Karpas-422 (cell line): ENCODE data around the gene TM2D1. TPM values are rescaled to one million over a fixed set of nuclear protein-coding genes. Genes with fewer than 3 reads are reported as not detected.

Experiments
- DNase-seq: peaks from one replicate; pipeline ENCODE4 v3.0.0-alpha.2; 2015
- H2AFZ ChIP-seq: fragments of 200-600 bp; sonication (generic); 2 replicates; pipeline ENCODE4 v1.6.1; 2014; ENCODE audit warnings: antibody characterized with exemption, low read length, mixed read lengths
- H3K27ac ChIP-seq: fragments of 200-600 bp; sonication (generic); 2 replicates; pipeline ENCODE4 v1.5.1; 2014; ENCODE audit warnings: mild to moderate bottlenecking, low read length, moderate library complexity
- H3K27me3 ChIP-seq: fragments of 200-600 bp; sonication (generic); 2 replicates; pipeline ENCODE4 v1.6.1; 2014; ENCODE audit warnings: low read length, mixed read lengths
- H3K36me3 ChIP-seq: fragments of 200-600 bp; sonication (generic); 2 replicates; pipeline ENCODE4 v1.6.1; 2014; ENCODE audit warnings: low read length, mixed read lengths; ENCODE audit not compliant: insufficient read depth
- H3K4me1 ChIP-seq: fragments of 200-600 bp; sonication (generic); 2 replicates; pipeline ENCODE4 v1.6.1; 2014; ENCODE audit warnings: mild to moderate bottlenecking, low read length, mixed read lengths
- H3K4me2 ChIP-seq: fragments of 200-600 bp; sonication (generic); 2 replicates; pipeline ENCODE4 v1.6.1; 2014; ENCODE audit warnings: low read length, low read depth, mild to moderate bottlenecking; ENCODE audit not compliant: poor library complexity, severe bottlenecking
- H3K4me3 ChIP-seq: fragments of 200-600 bp; sonication (generic); 2 replicates; pipeline ENCODE4 v1.5.1; 2014; ENCODE audit warnings: mild to moderate bottlenecking, antibody characterized with exemption, low read length, mixed read lengths
- H3K79me2 ChIP-seq: fragments of 200-600 bp; sonication (generic); 2 replicates; pipeline ENCODE4 v1.6.1; 2014; ENCODE audit warnings: mild to moderate bottlenecking, low read length, mixed read lengths
- H3K9ac ChIP-seq: fragments of 200-600 bp; sonication (generic); 2 replicates; pipeline ENCODE4 v1.6.0; 2014; ENCODE audit warnings: low read length
- H3K9me2 ChIP-seq: fragments of 200-600 bp; sonication (generic), shearing (Covaris generic); replicated peaks from 2 replicates; pipeline ENCODE4 v1.6.0; 2014; ENCODE audit warnings: mild to moderate bottlenecking, low read length, moderate library complexity; ENCODE audit not compliant: insufficient read depth
- H3K9me3 ChIP-seq: fragments of 300-700, 200-600 bp; sonication (generic); 2 replicates; pipeline ENCODE4 v1.6.1; 2014; ENCODE audit warnings: low read length, mixed read lengths
- H4K20me1 ChIP-seq: fragments of 200-600 bp; sonication (generic); 2 replicates; pipeline ENCODE4 v1.6.1; 2014; ENCODE audit warnings: mild to moderate bottlenecking, antibody characterized with exemption, low read length, low read depth; ENCODE audit not compliant: insufficient read depth
- total RNA-seq: library from RNA; depleted of rRNA; stranded (reverse); fragments of >200 nt; shearing (Covaris generic); gene quantifications from 2 replicates; pipeline ENCODE4 v1.2.3, GENCODE V29; 2014; ENCODE audit warnings: low replicate concordance; rRNA removed

TM2D1 gene
- 48.2 and 67.3 TPM in 2 replicates for total RNA-seq

DNA sequence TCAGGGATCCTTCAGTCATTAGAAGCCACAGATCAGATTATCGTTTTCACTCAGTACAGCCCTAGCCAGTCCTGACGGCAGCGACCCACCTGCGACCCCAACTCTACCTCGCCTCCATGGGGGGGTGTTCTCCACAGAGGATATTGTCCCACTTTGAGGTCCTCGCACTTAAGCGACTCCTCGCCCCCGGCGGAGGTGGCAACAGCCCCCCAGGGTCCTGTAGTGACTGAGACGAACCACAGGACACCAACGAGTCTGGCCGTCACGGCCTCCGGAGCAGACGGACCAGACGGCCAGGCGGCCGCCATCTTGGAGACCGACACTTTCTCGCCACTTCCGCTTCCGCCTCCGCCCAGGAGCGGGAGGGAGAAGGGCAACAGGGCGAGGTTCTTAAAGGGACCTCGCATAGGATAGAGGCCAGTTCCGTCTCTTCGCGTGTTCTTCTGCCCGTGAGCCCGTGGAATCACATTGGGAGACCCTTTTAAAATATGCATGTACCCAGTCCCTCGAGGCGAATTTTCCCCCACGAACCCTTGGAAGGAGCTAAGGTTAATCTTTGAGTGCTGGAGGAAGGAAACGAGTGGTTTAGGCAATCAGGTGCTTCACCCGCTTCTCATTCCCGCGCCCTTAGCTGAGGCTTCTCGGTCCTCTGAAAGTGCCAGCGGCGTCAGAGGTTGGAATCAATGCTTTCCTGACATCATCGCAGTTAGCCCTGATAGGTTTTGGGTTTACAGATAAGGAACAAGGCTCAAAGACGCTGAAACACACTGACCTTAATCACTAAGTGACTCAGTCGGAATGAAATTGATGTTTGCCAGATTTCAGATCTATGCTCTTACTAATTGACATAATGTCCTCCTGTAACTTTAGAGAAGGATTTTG is at the start of gene TM2D1:
Gene TM2D1 (minus strand): TSS at position 329 of the 882 bp plus-strand sequence. CDS start 21 bp downstream, at position 308.
- Histone ChIP-seq H2AFZ (peak within 1 kb of the TSS; percentile 96), H3K27me3 (no peaks in the 10 kb centered on the region), H3K4me1 (peaks cover 24% of the 10 kb centered on the region), H3K9me3 (no peaks in the 10 kb centered on the region), H3K79me2 (peaks cover 48% of the 10 kb centered on the region), H3K9me2 (no peaks in the 10 kb centered on the region), H4K20me1 (no peaks in the 10 kb centered on the region), H3K4me3 (peak within 1 kb of the TSS; percentile 96), H3K4me2 (peak within 1 kb of the TSS; percentile 96), H3K9ac (peak within 1 kb of the TSS; percentile 95), H3K27ac (peak within 1 kb of the TSS; percentile 55), H3K36me3 (peaks cover 3% of the 10 kb centered on the region; the same call in 1 of the 2 replicates)
- DNase-seq: peak; percentile 95

DNA sequence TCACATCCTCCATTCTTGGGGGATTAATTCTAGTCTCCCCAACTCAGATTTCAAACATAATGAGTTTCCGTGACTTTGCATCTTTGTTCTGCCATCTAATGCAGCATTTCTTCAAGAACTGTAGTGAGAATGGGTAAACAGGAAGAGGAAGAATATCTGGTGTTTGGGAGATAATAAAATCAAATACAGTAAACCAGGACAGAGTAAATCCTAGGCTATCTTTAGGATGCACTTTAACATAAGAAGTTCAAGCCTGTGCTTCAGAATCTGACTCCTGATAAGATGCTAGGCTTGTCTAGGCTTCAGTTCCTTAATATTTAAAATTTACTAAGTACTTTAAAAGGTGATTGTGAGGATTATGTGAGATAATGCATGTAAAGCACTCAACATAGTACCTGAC is 45.2 kb upstream of the TM2D1 start:
- H2AFZ ChIP-seq: no peak overlapping the region
- no peaks in the 10 kb centered on the region for H4K20me1 ChIP-seq
- no peaks in the 10 kb centered on the region for H3K79me2 ChIP-seq
- no peaks in the 10 kb centered on the region for H3K9me3 ChIP-seq
- H3K27ac ChIP-seq: no peak overlapping the region
- H3K4me3 ChIP-seq: no peak overlapping the region
- H3K4me1 ChIP-seq: no peaks in the 10 kb centered on the region
- H3K9me2 ChIP-seq: no peaks in the 10 kb centered on the region
- no peaks in the 10 kb centered on the region for H3K27me3 ChIP-seq
- H3K36me3 ChIP-seq: no peaks in the 10 kb centered on the region
- DNase-seq: no peak
- H3K4me2 ChIP-seq: no peak overlapping the region
- H3K9ac ChIP-seq: no peak overlapping the region

DNA sequence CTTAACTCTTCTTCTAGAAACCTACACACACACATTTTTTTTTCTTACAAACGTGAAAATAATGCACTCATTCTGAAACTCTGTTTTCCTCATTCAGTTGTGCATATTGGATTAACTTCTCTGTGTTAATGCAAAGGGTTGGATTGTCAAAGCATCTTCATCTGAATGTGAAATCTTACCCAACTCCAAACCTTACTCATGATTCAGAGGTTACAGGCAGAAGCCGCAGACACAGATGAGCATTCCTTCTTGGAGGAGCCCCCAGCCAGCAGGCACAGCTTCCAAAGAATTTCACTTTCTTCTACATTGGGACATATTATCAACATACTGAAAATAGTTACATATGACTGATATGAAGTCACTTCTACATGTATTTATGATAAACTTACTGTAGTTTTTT is 33.0 kb upstream of the TM2D1 start:
- Histone ChIP-seq H3K27ac (no peak overlapping the region), H3K9ac (no peak overlapping the region), H2AFZ (no peak overlapping the region), H3K9me2 (no peaks in the 10 kb centered on the region), H3K27me3 (no peaks in the 10 kb centered on the region), H3K79me2 (no peaks in the 10 kb centered on the region), H3K9me3 (no peaks in the 10 kb centered on the region), H3K4me1 (no peaks in the 10 kb centered on the region), H3K4me2 (no peak overlapping the region), H3K4me3 (no peak overlapping the region), H4K20me1 (no peaks in the 10 kb centered on the region), H3K36me3 (no peaks in the 10 kb centered on the region)
- no peak for DNase-seq

DNA sequence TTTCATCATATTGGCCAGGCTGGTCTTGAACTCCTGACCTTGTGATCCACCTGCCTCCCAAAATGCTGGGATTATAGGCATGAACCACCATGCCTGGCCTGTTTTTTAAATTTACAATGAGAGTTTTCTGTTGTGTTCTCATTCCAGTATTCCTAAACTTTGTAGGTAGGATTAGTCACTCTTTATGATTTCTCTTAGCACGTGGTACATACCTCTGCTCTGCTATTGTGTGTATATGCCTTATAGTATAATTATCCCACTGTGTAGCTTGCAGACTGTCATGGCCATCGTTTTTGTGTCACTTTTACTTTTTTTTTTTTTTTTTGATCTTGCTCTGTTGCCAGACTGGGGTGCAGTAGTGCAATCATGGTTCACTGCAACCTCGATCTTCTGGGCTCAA is 31.8 kb upstream of the TM2D1 start:
- Histone ChIP-seq H4K20me1 (no peaks in the 10 kb centered on the region), H2AFZ (no peak overlapping the region), H3K4me2 (no peak overlapping the region), H3K27ac (no peak overlapping the region), H3K9me3 (no peaks in the 10 kb centered on the region), H3K9ac (no peak overlapping the region), H3K36me3 (no peaks in the 10 kb centered on the region), H3K4me1 (no peaks in the 10 kb centered on the region), H3K4me3 (no peak overlapping the region), H3K79me2 (no peaks in the 10 kb centered on the region), H3K27me3 (no peaks in the 10 kb centered on the region), H3K9me2 (no peaks in the 10 kb centered on the region)
- DNase-seq: no peak

DNA sequence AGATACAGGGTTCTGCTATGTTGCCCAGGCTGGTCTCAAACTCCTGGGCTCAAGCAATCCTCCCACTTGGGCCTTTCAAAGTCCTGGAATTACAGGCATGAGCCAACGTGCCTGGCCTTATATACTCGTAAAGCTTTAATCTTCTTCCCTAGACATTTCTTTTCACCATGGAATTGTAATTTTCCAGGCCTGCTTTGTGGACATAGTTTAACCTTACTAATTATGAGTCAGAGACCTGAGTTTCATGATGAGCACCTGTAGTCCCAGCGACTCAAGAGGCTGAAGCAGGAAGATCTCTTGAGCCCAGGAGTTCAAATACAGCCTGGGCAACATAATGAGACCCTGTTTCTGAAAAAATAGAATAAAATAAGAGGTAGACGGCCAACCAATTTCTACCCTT is 29.6 kb upstream of the TM2D1 start:
- H3K4me1 ChIP-seq: no peaks in the 10 kb centered on the region
- no peak overlapping the region for H2AFZ ChIP-seq
- H3K79me2 ChIP-seq: no peaks in the 10 kb centered on the region
- no peak overlapping the region for H3K9ac ChIP-seq
- no peaks in the 10 kb centered on the region for H3K36me3 ChIP-seq
- no peak overlapping the region for H3K4me2 ChIP-seq
- no peak for DNase-seq
- H3K9me3 ChIP-seq: no peaks in the 10 kb centered on the region
- H4K20me1 ChIP-seq: no peaks in the 10 kb centered on the region
- no peaks in the 10 kb centered on the region for H3K27me3 ChIP-seq
- no peak overlapping the region for H3K27ac ChIP-seq
- no peaks in the 10 kb centered on the region for H3K9me2 ChIP-seq
- H3K4me3 ChIP-seq: no peak overlapping the region

DNA sequence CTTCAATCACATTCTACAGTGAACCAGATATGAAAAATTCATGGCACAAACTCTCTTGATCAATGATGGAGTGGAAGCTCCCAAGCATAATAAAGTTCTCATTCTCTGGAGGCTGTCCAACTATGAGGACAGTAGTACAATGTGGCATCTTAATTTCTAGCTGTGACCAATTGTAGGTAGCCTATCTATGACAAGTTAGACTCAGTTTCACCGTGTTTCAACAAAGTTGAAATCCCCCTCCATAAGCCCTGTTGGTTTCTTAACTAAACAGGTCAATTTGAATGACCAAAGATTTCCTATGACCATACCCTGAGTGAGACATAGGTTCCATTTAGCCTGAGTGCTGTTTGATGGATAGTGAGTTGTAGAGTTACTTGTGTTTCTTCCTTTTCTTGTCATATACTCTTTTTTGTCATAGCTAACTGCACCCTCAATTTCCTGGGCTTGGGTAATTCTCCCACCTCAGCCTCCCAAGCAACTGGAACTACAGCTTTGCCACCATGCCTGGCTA is 29.1 kb upstream of the TM2D1 start:
- Histone ChIP-seq H3K4me1 (no peaks in the 10 kb centered on the region), H3K79me2 (no peaks in the 10 kb centered on the region), H3K27ac (no peak overlapping the region), H2AFZ (no peak overlapping the region), H3K27me3 (no peaks in the 10 kb centered on the region), H3K4me3 (no peak overlapping the region), H3K36me3 (no peaks in the 10 kb centered on the region), H3K9me3 (no peaks in the 10 kb centered on the region), H3K9ac (no peak overlapping the region), H3K9me2 (no peaks in the 10 kb centered on the region), H3K4me2 (no peak overlapping the region), H4K20me1 (no peaks in the 10 kb centered on the region)
- DNase-seq: no peak

DNA sequence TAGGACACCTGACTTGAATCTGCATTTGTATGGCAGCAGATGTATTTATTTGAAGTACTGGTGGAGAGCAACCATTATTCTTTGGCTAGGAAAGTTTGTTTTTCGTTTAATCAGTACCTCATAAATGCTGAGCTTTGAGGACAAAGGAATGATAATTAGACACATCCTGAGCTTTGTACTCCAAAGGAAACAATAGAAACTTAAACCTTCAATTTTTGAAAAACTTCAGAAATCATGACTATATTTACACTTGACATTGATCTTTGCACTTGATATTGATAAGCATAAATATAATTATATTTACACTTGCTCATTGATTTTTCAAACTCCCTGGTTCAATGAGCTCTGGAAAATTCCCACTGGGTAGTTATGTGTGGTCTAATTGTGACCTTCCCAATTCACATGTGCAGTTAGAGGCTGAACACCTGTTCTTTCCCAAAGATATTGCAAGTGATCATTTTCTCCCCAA is 28.0 kb upstream of the TM2D1 start:
- Histone ChIP-seq H3K79me2 (no peaks in the 10 kb centered on the region), H3K4me2 (no peak overlapping the region), H4K20me1 (no peaks in the 10 kb centered on the region), H3K27me3 (no peaks in the 10 kb centered on the region), H2AFZ (no peak overlapping the region), H3K4me1 (no peaks in the 10 kb centered on the region), H3K9me3 (no peaks in the 10 kb centered on the region), H3K9ac (no peak overlapping the region), H3K9me2 (no peaks in the 10 kb centered on the region), H3K27ac (no peak overlapping the region), H3K4me3 (no peak overlapping the region), H3K36me3 (no peaks in the 10 kb centered on the region)
- no peak for DNase-seq

DNA sequence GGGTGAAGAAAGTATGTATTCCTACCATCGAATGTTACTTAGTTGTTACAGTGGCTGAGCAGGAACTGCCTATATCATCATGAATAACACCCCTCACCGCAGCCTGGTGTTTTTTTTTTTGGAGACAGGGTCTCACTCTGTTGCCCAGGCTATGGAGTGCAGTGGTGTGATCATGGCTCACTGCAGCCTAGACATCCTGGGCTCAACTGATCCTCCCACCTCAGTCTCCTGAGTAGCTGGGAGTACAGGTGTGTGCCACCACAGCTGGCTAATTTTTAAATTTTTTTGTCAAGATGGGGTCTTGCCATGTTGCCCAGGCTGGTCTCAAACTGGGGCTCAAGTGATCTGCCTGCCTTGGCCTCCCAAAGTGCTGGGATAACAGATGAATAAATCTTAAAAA is 24.6 kb upstream of the TM2D1 start:
- H3K4me2 ChIP-seq: no peak overlapping the region
- H3K9me2 ChIP-seq: no peaks in the 10 kb centered on the region
- H3K9me3 ChIP-seq: no peaks in the 10 kb centered on the region
- H4K20me1 ChIP-seq: no peaks in the 10 kb centered on the region
- DNase-seq: no peak
- no peak overlapping the region for H3K27ac ChIP-seq
- no peaks in the 10 kb centered on the region for H3K27me3 ChIP-seq
- H3K79me2 ChIP-seq: no peaks in the 10 kb centered on the region
- no peak overlapping the region for H2AFZ ChIP-seq
- H3K4me1 ChIP-seq: peaks cover 5% of the 10 kb centered on the region
- H3K4me3 ChIP-seq: no peak overlapping the region
- no peaks in the 10 kb centered on the region for H3K36me3 ChIP-seq
- no peak overlapping the region for H3K9ac ChIP-seq
